Endothelial cell (in vitro differentiated cells): Measurements from ENCODE around the gene RFC4. TPM values are rescaled to one million over a fixed set of nuclear protein-coding genes. Genes with fewer than 3 reads are reported as not detected.
A peak's percentile ranks its signal among the peaks of the same experiment; 100 is the strongest.

ENCODE experiments used
- DNase-seq: peaks from one replicate; pipeline ENCODE4 v3.0.0; 2021; ENCODE audit warnings: low spot score
- H3K27ac Mint-ChIP-seq: one replicate; pipeline ENCODE4 v1.8.0; 2021; ENCODE audit warnings: mixed read lengths, inconsistent platforms; ENCODE audit not compliant: unreplicated experiment
- H3K27me3 Mint-ChIP-seq: one replicate; pipeline ENCODE4 v1.8.0; 2021; ENCODE audit warnings: mild to moderate bottlenecking, moderate library complexity, mixed read lengths, inconsistent platforms; ENCODE audit not compliant: unreplicated experiment
- H3K36me3 Mint-ChIP-seq: one replicate; pipeline ENCODE4 v1.8.0; 2021; ENCODE audit warnings: mild to moderate bottlenecking, low read depth, mixed read lengths, inconsistent platforms; ENCODE audit not compliant: unreplicated experiment
- H3K4me1 Mint-ChIP-seq: one replicate; pipeline ENCODE4 v1.8.0; 2021; ENCODE audit warnings: mild to moderate bottlenecking, mixed read lengths, inconsistent platforms; ENCODE audit not compliant: unreplicated experiment
- H3K4me3 Mint-ChIP-seq: one replicate; pipeline ENCODE4 v1.8.0; 2021; ENCODE audit warnings: mild to moderate bottlenecking, mixed read lengths, inconsistent platforms; ENCODE audit not compliant: unreplicated experiment
- H3K9me3 Mint-ChIP-seq: one replicate; pipeline ENCODE4 v1.8.0; 2021; ENCODE audit warnings: mixed read lengths, inconsistent platforms; ENCODE audit not compliant: unreplicated experiment
- CTCF ChIP-seq: fragments of 200-600 bp; sonication (generic); IDR thresholded peaks from one replicate; pipeline ENCODE4 v1.5.0; 2021; ENCODE audit warnings: antibody characterized with exemption; ENCODE audit not compliant: unreplicated experiment
- total RNA-seq: library from RNA; stranded (reverse); fragmentation: NEBNext Ultra II Directional; extraction: Animal tissue kit (Norgen Biotek cat#: 25700); gene quantifications from one replicate; pipeline ENCODE4 v1.2.1, GENCODE V29; 2021; ENCODE audit not compliant: unreplicated experiment

Gene RFC4
- total RNA-seq, 1 donor from 2014 or later = 30.2 TPM

- no peaks in the 10 kb centered on the region for H3K9me3 Mint-ChIP-seq
- H3K36me3 Mint-ChIP-seq = peaks cover 45% of the 10 kb centered on the region
- peaks cover 17% of the 10 kb centered on the region for H3K27me3 Mint-ChIP-seq
- peaks cover 43% of the 10 kb centered on the region for H3K4me1 Mint-ChIP-seq
- TF ChIP-seq CTCF = no peak
- DNase-seq = peak; percentile 92
- H3K4me3 Mint-ChIP-seq = peak within 1 kb of the TSS; percentile 100
- H3K27ac Mint-ChIP-seq = peak within 1 kb of the TSS; percentile 100
Observed at GRCh38 chr3:186783058-186783730, 23.1 kb downstream of the RFC4 start, which contains the start of gene EIF4A2. EIF4A2 (plus strand) TSS chr3:186783577; CDS start chr3:186783611, 34 bp downstream.

GRCh38 chr3:186782542-186783057 is 23.7 kb downstream of the RFC4 start:
- Mint-ChIP-seq H3K27me3 (peaks cover 17% of the 10 kb centered on the region), H3K9me3 (no peaks in the 10 kb centered on the region), H3K27ac (peak overlapping the region; percentile 97), H3K4me1 (peaks cover 37% of the 10 kb centered on the region), H3K36me3 (peaks cover 39% of the 10 kb centered on the region), H3K4me3 (peak overlapping the region; percentile 100)
- TF ChIP-seq CTCF = no peak
- no peak for DNase-seq

GRCh38 chr3:186779204-186779603 is 27.1 kb downstream of the RFC4 start:
- H3K36me3 Mint-ChIP-seq = peaks cover 10% of the 10 kb centered on the region
- DNase-seq = no peak
- H3K27me3 Mint-ChIP-seq = peaks cover 16% of the 10 kb centered on the region
- no peak overlapping the region for H3K27ac Mint-ChIP-seq
- H3K4me3 Mint-ChIP-seq = no peak overlapping the region
- TF ChIP-seq CTCF = no peak
- peaks cover 9% of the 10 kb centered on the region for H3K4me1 Mint-ChIP-seq
- H3K9me3 Mint-ChIP-seq = no peaks in the 10 kb centered on the region

GRCh38 chr3:186775999-186776398 is 30.3 kb downstream of the RFC4 start:
- Mint-ChIP-seq H3K27ac (no peak overlapping the region), H3K9me3 (no peaks in the 10 kb centered on the region), H3K4me1 (no peaks in the 10 kb centered on the region), H3K27me3 (peaks cover 5% of the 10 kb centered on the region), H3K4me3 (no peak overlapping the region), H3K36me3 (no peaks in the 10 kb centered on the region)
- no peak for TF ChIP-seq CTCF
- no peak for DNase-seq

- H3K4me1 Mint-ChIP-seq = no peaks in the 10 kb centered on the region
- H3K4me3 Mint-ChIP-seq = no peak overlapping the region
- no peak overlapping the region for H3K27ac Mint-ChIP-seq
- peaks cover 3% of the 10 kb centered on the region for H3K27me3 Mint-ChIP-seq
- H3K36me3 Mint-ChIP-seq = no peaks in the 10 kb centered on the region
- no peak for DNase-seq
- TF ChIP-seq CTCF = no peak
- no peaks in the 10 kb centered on the region for H3K9me3 Mint-ChIP-seq
Observed at GRCh38 chr3:186772701-186773417, 33.4 kb downstream of the RFC4 start.
